NT2/D1 (cell line): Measurements from ENCODE around the gene RMDN2.
"Not testable (repeated sequence)": the region's sequence is repeated elsewhere in the genome, so short reads cannot be mapped to it uniquely, and the experiment has no call there.

ENCODE experiments used
- DNase-seq: peaks from one replicate; pipeline ENCODE4 v3.0.0-alpha.2; 2011; ENCODE audit warnings: low read depth, low spot score
- H3K27me3 ChIP-seq: 2 replicates; pipeline ENCODE4 v1.6.0; 2011; ENCODE audit warnings: mild to moderate bottlenecking; ENCODE audit not compliant: insufficient read length, insufficient read depth
- H3K36me3 ChIP-seq: 2 replicates; pipeline ENCODE4 v1.6.1; 2011; ENCODE audit warnings: mild to moderate bottlenecking, low read length, mixed read lengths; ENCODE audit not compliant: insufficient read depth, insufficient read length
- H3K4me1 ChIP-seq: 2 replicates; pipeline ENCODE4 v1.5.1; 2011; ENCODE audit not compliant: insufficient read depth, insufficient read length
- H3K4me3 ChIP-seq: 2 replicates; pipeline ENCODE4 v1.5.1; 2011; ENCODE audit warnings: low read depth; ENCODE audit not compliant: insufficient read length
- H3K9ac ChIP-seq: 2 replicates; pipeline ENCODE4 v1.6.0; 2011; ENCODE audit warnings: low read depth; ENCODE audit not compliant: insufficient read length
- H3K9me3 ChIP-seq: 2 replicates; pipeline ENCODE4 v1.5.1; 2011; ENCODE audit warnings: mild to moderate bottlenecking, low read length; ENCODE audit not compliant: insufficient read depth
- SUZ12 ChIP-seq: IDR thresholded peaks from 2 replicates; pipeline ENCODE4 v1.6.1; 2011; ENCODE audit not compliant: insufficient read length, insufficient read depth; ENCODE audit errors: extremely low read depth
- YY1 ChIP-seq: IDR thresholded peaks from 2 replicates; pipeline ENCODE4 v1.6.1; 2011; ENCODE audit not compliant: insufficient read length, insufficient read depth
- ZNF274 ChIP-seq: IDR thresholded peaks from 2 replicates; pipeline ENCODE4 v1.6.1; 2011; ENCODE audit warnings: mild to moderate bottlenecking, low read depth, low read length

Gene RMDN2

DNA sequence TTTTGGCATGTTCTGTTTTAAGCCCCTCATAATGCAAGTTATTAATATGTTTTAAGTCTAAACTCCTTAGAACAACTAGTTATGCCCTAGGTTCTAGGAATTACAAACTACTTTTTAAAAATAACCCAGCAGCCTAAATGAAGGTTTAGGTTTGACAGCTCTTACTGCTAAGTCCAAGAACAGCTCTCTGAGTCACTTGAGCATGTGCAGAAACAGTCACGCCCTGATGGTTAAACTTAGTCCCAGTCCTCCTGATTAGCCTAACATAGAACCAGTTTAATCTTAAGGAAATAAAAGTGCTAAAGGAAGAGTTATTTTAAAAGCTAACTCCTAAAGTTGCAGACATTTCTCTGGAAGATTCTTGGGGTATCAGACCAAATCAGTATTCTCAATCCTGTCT lies 72.5 kb downstream of the RMDN2 start:
- Histone ChIP-seq H3K4me1 (no peaks in the 10 kb centered on the region), H3K9ac (no peak overlapping the region), H3K4me3 (no peak overlapping the region), H3K9me3 (peaks cover 12% of the 10 kb centered on the region), H3K27me3 (no peaks in the 10 kb centered on the region), H3K36me3 (no peaks in the 10 kb centered on the region)
- TF ChIP-seq YY1 (no peak), SUZ12 (no peak)
- DNase-seq = no peak

DNA sequence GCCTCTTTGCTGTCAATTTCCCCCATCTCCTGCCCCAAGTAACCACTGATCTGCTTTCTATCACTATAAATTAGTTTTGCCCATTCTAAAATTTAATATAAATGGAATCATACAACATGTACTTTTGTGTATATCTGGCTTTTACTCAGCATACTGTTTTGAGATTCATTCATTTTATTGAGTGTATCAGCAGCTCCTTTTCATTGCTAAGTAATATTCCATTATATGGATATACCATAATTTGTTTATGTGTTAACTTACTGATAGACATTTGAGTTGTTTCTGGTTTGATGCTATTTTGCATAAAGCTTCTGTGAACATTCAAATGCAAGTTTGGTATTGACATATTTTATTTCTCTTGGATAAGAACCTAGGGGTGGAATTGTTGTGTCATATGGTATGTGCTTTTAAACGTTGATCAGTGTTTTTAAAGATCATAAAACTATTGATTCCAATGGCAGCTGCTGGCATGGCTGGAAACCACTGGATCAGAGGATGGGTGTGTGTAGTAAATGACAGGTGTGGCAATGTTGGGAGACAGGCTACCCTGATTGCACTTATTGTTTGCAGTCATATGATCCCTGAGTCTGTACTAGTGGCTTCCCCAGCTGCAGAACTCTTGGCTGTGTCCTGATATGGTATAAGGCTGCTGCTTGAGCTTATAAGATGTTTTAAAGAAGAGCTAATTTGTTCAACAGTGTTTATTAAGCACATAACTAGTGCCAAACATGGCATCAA lies 75.6 kb downstream of the RMDN2 start:
- Histone ChIP-seq H3K9me3 (peaks cover 12% of the 10 kb centered on the region), H3K4me1 (no peaks in the 10 kb centered on the region), H3K27me3 (no peaks in the 10 kb centered on the region), H3K36me3 (no peaks in the 10 kb centered on the region), H3K9ac (no peak overlapping the region), H3K4me3 (no peak overlapping the region)
- no peak for DNase-seq
- no peak for TF ChIP-seq YY1
- TF ChIP-seq ZNF274 = no peak
- no peak for TF ChIP-seq SUZ12

GRCh38 chr2:38010187-38010586 lies 85.1 kb downstream of the RMDN2 start:
- H3K36me3 ChIP-seq, H3K4me1 ChIP-seq, H3K4me3 ChIP-seq, H3K27me3 ChIP-seq, H3K9ac ChIP-seq: not testable (repeated sequence)
- DNase-seq = peak; percentile 13
- peaks cover 13% of the 10 kb centered on the region for H3K9me3 ChIP-seq

DNA sequence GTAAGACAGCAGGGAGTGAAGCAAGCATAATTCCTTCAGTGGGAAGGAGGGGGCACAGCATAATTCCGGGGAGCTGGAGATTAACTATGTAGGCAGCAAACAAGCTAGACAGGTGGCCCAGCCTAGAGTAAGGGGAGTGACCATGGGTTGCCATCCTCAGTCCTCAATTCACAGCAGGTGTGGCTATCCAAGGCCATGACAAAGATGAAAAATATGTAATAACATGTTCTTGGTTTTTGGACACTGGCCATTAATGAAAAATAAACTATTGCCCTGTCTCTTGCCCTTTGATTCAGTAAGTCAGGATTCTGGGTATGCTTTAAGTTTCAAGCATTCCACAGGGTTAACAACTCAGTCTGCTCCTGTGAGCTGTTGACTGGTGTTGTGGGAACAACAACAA lies 85.9 kb downstream of the RMDN2 start:
- peaks cover 14% of the 10 kb centered on the region for H3K9me3 ChIP-seq
- no peaks in the 10 kb centered on the region for H3K4me1 ChIP-seq
- no peak overlapping the region for H3K9ac ChIP-seq
- no peaks in the 10 kb centered on the region for H3K36me3 ChIP-seq
- no peaks in the 10 kb centered on the region for H3K27me3 ChIP-seq
- TF ChIP-seq ZNF274 = no peak
- no peak for TF ChIP-seq SUZ12
- TF ChIP-seq YY1 = no peak
- DNase-seq = no peak
- no peak overlapping the region for H3K4me3 ChIP-seq

DNA sequence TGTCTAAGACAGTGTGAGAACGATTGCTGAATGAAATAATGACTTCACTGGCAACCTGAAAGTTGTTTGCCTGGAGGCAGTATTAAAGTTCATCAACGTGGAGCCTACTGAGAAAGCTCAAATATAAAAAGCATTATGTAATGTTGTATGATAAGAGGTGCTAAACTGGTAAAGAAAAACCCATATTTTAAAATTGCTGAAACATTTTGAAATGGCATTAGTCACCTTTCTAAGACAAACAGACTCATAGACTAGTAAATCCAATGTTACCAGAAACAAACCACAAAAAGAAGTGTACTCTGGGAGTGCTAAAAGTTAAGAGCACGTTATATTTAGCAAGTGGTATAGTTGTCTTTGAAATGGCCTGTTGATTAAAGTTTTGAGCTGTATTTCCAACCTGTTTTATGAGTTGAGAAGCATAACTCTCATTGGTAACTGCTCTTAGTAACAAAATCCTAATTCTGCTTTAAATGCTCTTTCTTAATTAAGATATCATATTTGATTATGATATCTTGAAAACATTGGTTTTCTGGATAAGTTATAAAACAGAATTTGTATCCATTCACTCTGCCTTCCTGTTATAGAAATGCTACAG lies 88.2 kb downstream of the RMDN2 start:
- Histone ChIP-seq H3K4me1 (no peaks in the 10 kb centered on the region), H3K4me3 (no peak overlapping the region), H3K36me3 (no peaks in the 10 kb centered on the region), H3K9me3 (peaks cover 17% of the 10 kb centered on the region), H3K9ac (no peak overlapping the region), H3K27me3 (no peaks in the 10 kb centered on the region)
- DNase-seq = no peak
- TF ChIP-seq YY1 = no peak
- TF ChIP-seq SUZ12 = no peak
- TF ChIP-seq ZNF274 = no peak

GRCh38 chr2:38016219-38016618 lies 91.1 kb downstream of the RMDN2 start:
- no peaks in the 10 kb centered on the region for H3K27me3 ChIP-seq
- H3K36me3 ChIP-seq = no peaks in the 10 kb centered on the region
- DNase-seq = no peak
- H3K9me3 ChIP-seq = peaks cover 4% of the 10 kb centered on the region
- TF ChIP-seq ZNF274 = no peak
- TF ChIP-seq SUZ12 = no peak
- no peak for TF ChIP-seq YY1
- no peak overlapping the region for H3K4me3 ChIP-seq
- H3K9ac ChIP-seq = no peak overlapping the region
- H3K4me1 ChIP-seq = no peaks in the 10 kb centered on the region

- no peaks in the 10 kb centered on the region for H3K36me3 ChIP-seq
- H3K27me3 ChIP-seq = no peaks in the 10 kb centered on the region
- TF ChIP-seq ZNF274 (no peak), YY1 (no peak), SUZ12 (no peak)
- H3K9ac ChIP-seq = no peak overlapping the region
- peak; percentile 15 for DNase-seq
- no peak overlapping the region for H3K4me3 ChIP-seq
- H3K4me1 ChIP-seq = no peaks in the 10 kb centered on the region
- 0 out of 2 replicates have a peak, but pooled peaks cover 4% of the 10 kb centered on the region for H3K9me3 ChIP-seq
Measured at GRCh38 chr2:38017836-38018235, 92.7 kb downstream of the RMDN2 start.

- H3K36me3 ChIP-seq, DNase-seq, H3K27me3 ChIP-seq, H3K9me3 ChIP-seq, H3K4me1 ChIP-seq, H3K9ac ChIP-seq, H3K4me3 ChIP-seq: not testable (repeated sequence)
Measured at GRCh38 chr2:38020359-38021069, 95.4 kb downstream of the RMDN2 start.
